CD4-positive, alpha-beta memory T cell (primary cell): ENCODE measurements around the gene NRGN. TPM values are rescaled to one million over a fixed set of nuclear protein-coding genes. Genes with fewer than 3 reads are reported as not detected.

ENCODE experiments used
- CTCF ChIA-PET: fragments of 350-600 bp; sonication (Branson Sonifier 250); formaldehyde crosslinking; loops from one replicate; lab custom pipeline; 2021; ENCODE audit warnings: inconsistent platforms; ENCODE audit not compliant: partially characterized antibody; lab: Charles Lee
- POLR2A ChIA-PET: fragments of 350-600 bp; sonication (Branson Sonifier 250); formaldehyde crosslinking; loops from one replicate; lab custom pipeline; 2021; ENCODE audit not compliant: partially characterized antibody; lab: Charles Lee
- DNase-seq, 5 donors: peaks; one replicate each; pipeline versions ENCODE4 v3.0.0 to v3.0.0-alpha.2; 2020 to 2022; ENCODE audit warnings: mixed read lengths in 1 of 5
- H3K27ac ChIP-seq: one replicate; pipeline ENCODE4 v1.7.0; 2013; ENCODE audit warnings: low read depth, low read length
- H3K27me3 ChIP-seq: 2 replicates; pipeline ENCODE4 v1.7.0; 2013; ENCODE audit warnings: mild to moderate bottlenecking, low read length, moderate library complexity; ENCODE audit not compliant: insufficient read depth
- H3K36me3 ChIP-seq: 2 replicates; pipeline ENCODE4 v1.7.0; 2013; ENCODE audit warnings: mild to moderate bottlenecking, low read length, moderate library complexity; ENCODE audit not compliant: insufficient read depth
- H3K4me1 ChIP-seq: 2 replicates; pipeline ENCODE4 v1.7.0; 2013; ENCODE audit warnings: mild to moderate bottlenecking, low read length, moderate library complexity; ENCODE audit not compliant: insufficient read depth
- H3K4me3 ChIP-seq, 2 donors: one replicate each; pipeline ENCODE4 v1.7.0; 2013; ENCODE audit warnings: low read length in 2 of 2, mild to moderate bottlenecking in 1 of 2
- H3K9me3 ChIP-seq, 2 donors: one replicate each; pipeline ENCODE4 v1.7.0; 2013; ENCODE audit warnings: low read length in 2 of 2, control low read depth in 1 of 2; ENCODE audit not compliant: control insufficient read depth in 1 of 2
- H3K27ac Mint-ChIP-seq, 7 donors: one replicate each; pipeline ENCODE4 v1.8.0; 2020 to 2021; ENCODE audit warnings: mixed read lengths in 7 of 7, mild to moderate bottlenecking in 6 of 7, inconsistent platforms in 3 of 7, moderate library complexity in 3 of 7
- H3K27me3 Mint-ChIP-seq, 2 donors: one replicate each; pipeline ENCODE4 v1.8.0; 2020 to 2021; ENCODE audit warnings: mixed read lengths in 2 of 2
- H3K36me3 Mint-ChIP-seq, 2 donors: one replicate each; pipeline ENCODE4 v1.8.0; 2020 to 2021; ENCODE audit warnings: mixed read lengths in 2 of 2, inconsistent platforms in 1 of 2, mild to moderate bottlenecking in 1 of 2
- H3K4me1 Mint-ChIP-seq, 4 donors: one replicate each; pipeline ENCODE4 v1.8.0; 2020 to 2021; ENCODE audit warnings: mixed read lengths in 4 of 4, mild to moderate bottlenecking in 1 of 4
- H3K4me3 Mint-ChIP-seq, 8 donors: one replicate each; pipeline ENCODE4 v1.8.0; 2020 to 2021; ENCODE audit warnings: mixed read lengths in 8 of 8, mild to moderate bottlenecking in 7 of 8, moderate library complexity in 6 of 8, inconsistent platforms in 3 of 8
- H3K9me3 Mint-ChIP-seq, 8 donors: one replicate each; pipeline ENCODE4 v1.8.0; 2020 to 2021; ENCODE audit warnings: mixed read lengths in 8 of 8, mild to moderate bottlenecking in 5 of 8, inconsistent platforms in 3 of 8, moderate library complexity in 1 of 8
- intact Hi-C: fragments of 100-400 bp; cut with micrococcal nuclease; formaldehyde crosslinking; loops from one replicate; pipeline ENCODE4 v1.15.1; 2023
- polyA plus RNA-seq, 2 donors: library from polyadenylated mRNA; unstranded; fragments of 300-500 nt; fragmentation: Illumina TruSeq; gene quantifications; one replicate each; pipeline ENCODE4 v1.2.3, GENCODE V29; 2021
- total RNA-seq, 2 experiments: library from RNA; stranded (reverse); gene quantifications; one replicate each; pipeline ENCODE4 v1.2.3, GENCODE V29; 2021

NRGN gene
- total and polyA plus RNA-seq, 4 experiments from 2014 or later = 0.67 TPM; not detected in 3

- H3K4me3 Mint-ChIP-seq = peak overlapping the region; percentile 41 to 79 (median 69)
- CTCF ChIA-PET = interaction anchor here (1.0 to 14.1 kb wide), 8 partner anchors 11 to 94 kb away, joined by 3 to 239 read pairs (median 23); partner anchors contain the start of genes NRGN, SIAE, SPA17 and VSIG2
- no peak for DNase-seq
- Histone ChIP-seq H3K36me3 (no peaks in the 10 kb centered on the region), H3K4me3 (peak overlapping the region in 1 of 2 donors; percentile 61), H3K27ac (no peak overlapping the region), H3K27me3 (peaks cover 34% of the 10 kb centered on the region), H3K9me3 (no peaks in the 10 kb centered on the region), H3K4me1 (peaks cover 33% of the 10 kb centered on the region)
- H3K27me3 Mint-ChIP-seq = peaks cover 16 to 24% of the 10 kb centered on the region in 2 donors
- H3K9me3 Mint-ChIP-seq = no peaks in the 10 kb centered on the region
- peaks cover 7 to 42% (median 22%) of the 10 kb centered on the region in 4 donors for H3K4me1 Mint-ChIP-seq
- intact Hi-C loops = no loop called here
- POLR2A ChIA-PET = interaction anchor here (0.6 to 5.4 kb wide), 7 partner anchors 9 to 1292 kb away, joined by 3 to 50 read pairs (median 5); partner anchors contain the start of genes MSANTD2, SIAE, SPA17 and VSIG2
- H3K27ac Mint-ChIP-seq = peak overlapping the region in 4 of 7 donors; percentile 1 to 64 (median 20)
- peaks cover 3 to 6% of the 10 kb centered on the region in 2 donors for H3K36me3 Mint-ChIP-seq
Measured at GRCh38 chr11:124761301-124762104, 21.8 kb downstream of the NRGN start.

GRCh38 chr11:124762105-124762623, 22.4 kb downstream of the NRGN start, which contains the start of gene ESAM:
ESAM (minus strand) TSS chr11:124762290; CDS start chr11:124762154, 136 bp downstream.
- intact Hi-C loops = no loop called here
- H3K27ac Mint-ChIP-seq = peak within 1 kb of the TSS; percentile 59 to 89 (median 80)
- CTCF ChIA-PET = interaction anchor here (1.0 to 14.1 kb wide), 15 partner anchors 10 to 118 kb away, joined by 3 to 239 read pairs (median 13); partner anchors contain the start of genes MSANTD2, NRGN, SIAE and SPA17
- Histone ChIP-seq H3K9me3 (no peaks in the 10 kb centered on the region), H3K4me3 (peak within 1 kb of the TSS; percentile 61), H3K36me3 (no peaks in the 10 kb centered on the region), H3K27me3 (peaks cover 34% of the 10 kb centered on the region), H3K27ac (no peak within 1 kb of the TSS), H3K4me1 (peaks cover 33% of the 10 kb centered on the region)
- H3K27me3 Mint-ChIP-seq = peaks cover 11 to 20% of the 10 kb centered on the region in 2 donors
- H3K4me1 Mint-ChIP-seq = peaks cover 7 to 39% (median 22%) of the 10 kb centered on the region in 4 donors
- POLR2A ChIA-PET = interaction anchor here (1.0 to 5.4 kb wide), 10 partner anchors 9 to 92 kb away, joined by 3 to 50 read pairs (median 6); partner anchors contain the start of genes MSANTD2, SIAE and SPA17
- no peaks in the 10 kb centered on the region for H3K9me3 Mint-ChIP-seq
- H3K36me3 Mint-ChIP-seq = peaks cover 3 to 10% of the 10 kb centered on the region in 2 donors
- H3K4me3 Mint-ChIP-seq = peak within 1 kb of the TSS; percentile 90 to 98 (median 94)
- peak; percentile 54 to 71 (median 60) for DNase-seq

- peaks cover 3 to 16% of the 10 kb centered on the region in 2 donors for H3K36me3 Mint-ChIP-seq
- no peaks in the 10 kb centered on the region for H3K9me3 Mint-ChIP-seq
- Histone ChIP-seq H3K4me3 (peak overlapping the region; percentile 61), H3K36me3 (no peaks in the 10 kb centered on the region), H3K9me3 (no peaks in the 10 kb centered on the region), H3K27ac (no peak overlapping the region), H3K4me1 (peaks cover 33% of the 10 kb centered on the region), H3K27me3 (peaks cover 34% of the 10 kb centered on the region)
- ChIA-PET POLR2A (interaction anchor here (1.0 to 5.4 kb wide), 7 partner anchors 10 to 92 kb away, joined by 3 to 50 read pairs (median 6); partner anchors contain the start of genes MSANTD2, SIAE and SPA17), CTCF (interaction anchor here (0.7 to 14.1 kb wide), 21 partner anchors 10 to 119 kb away, joined by 3 to 239 read pairs (median 9); partner anchors contain the start of genes MSANTD2, NRGN, SIAE and SPA17)
- DNase-seq = no peak
- intact Hi-C loops = loop anchor here (1.0 kb wide), 7 partner anchors 16 to 118 kb away; partner anchors contain the start of genes MSANTD2, NRGN, SIAE and SPA17
- peaks cover 8 to 17% of the 10 kb centered on the region in 2 donors for H3K27me3 Mint-ChIP-seq
- peaks cover 7 to 35% (median 22%) of the 10 kb centered on the region in 4 donors for H3K4me1 Mint-ChIP-seq
- peak overlapping the region; percentile 90 to 98 (median 94) for H3K4me3 Mint-ChIP-seq
- H3K27ac Mint-ChIP-seq = peak overlapping the region in 5 of 7 donors; percentile 70 to 89 (median 82)
Measured at GRCh38 chr11:124762624-124763155, 22.9 kb downstream of the NRGN start.

- Mint-ChIP-seq H3K27ac (peak overlapping the region; percentile 70 to 89 (median 80)), H3K4me3 (peak overlapping the region; percentile 90 to 98 (median 94)), H3K27me3 (peaks cover 3 to 10% of the 10 kb centered on the region in 2 donors), H3K36me3 (peaks cover 3 to 20% of the 10 kb centered on the region in 2 donors), H3K4me1 (peaks cover 4 to 30% (median 18%) of the 10 kb centered on the region in 4 donors), H3K9me3 (no peaks in the 10 kb centered on the region)
- POLR2A ChIA-PET = interaction anchor here (0.7 to 5.4 kb wide), 9 partner anchors 10 to 93 kb away, joined by 3 to 50 read pairs (median 4); partner anchors contain the start of genes MSANTD2, NRGN, SIAE and SPA17
- Histone ChIP-seq H3K27me3 (peaks cover 34% of the 10 kb centered on the region), H3K4me3 (peak overlapping the region; percentile 61), H3K4me1 (peaks cover 29% of the 10 kb centered on the region), H3K27ac (no peak overlapping the region), H3K36me3 (no peaks in the 10 kb centered on the region), H3K9me3 (no peaks in the 10 kb centered on the region)
- DNase-seq = peak; percentile 80 to 84 (median 82)
- CTCF ChIA-PET = interaction anchor here (0.7 to 14.1 kb wide), 34 partner anchors 8 to 1331 kb away, joined by 3 to 239 read pairs (median 4); partner anchors contain the start of genes MSANTD2, NRGN, SIAE and SPA17
- intact Hi-C loops = loop anchor here (1.0 kb wide), 7 partner anchors 17 to 119 kb away; partner anchors contain the start of genes MSANTD2, NRGN, SIAE and SPA17
Measured at GRCh38 chr11:124763156-124763947, 23.6 kb downstream of the NRGN start.

- Mint-ChIP-seq H3K27me3 (peaks cover 0 to 2% of the 10 kb centered on the region in 2 donors), H3K27ac (no peak overlapping the region), H3K4me3 (no peak overlapping the region), H3K9me3 (no peaks in the 10 kb centered on the region), H3K36me3 (peaks cover 10 to 40% of the 10 kb centered on the region in 2 donors), H3K4me1 (peaks cover 1 to 11% (median 6%) of the 10 kb centered on the region in 4 donors)
- no peaks in the 10 kb centered on the region for H3K36me3 ChIP-seq
- H3K27ac ChIP-seq = no peak overlapping the region
- H3K4me1 ChIP-seq = peaks cover 9% of the 10 kb centered on the region
- intact Hi-C loops = no loop called here
- H3K4me3 ChIP-seq = no peak overlapping the region
- POLR2A ChIA-PET = no interaction called here
- H3K27me3 ChIP-seq = peaks cover 8% of the 10 kb centered on the region
- DNase-seq = no peak
- H3K9me3 ChIP-seq = no peaks in the 10 kb centered on the region
- CTCF ChIA-PET = interaction anchor here (0.6 to 14.1 kb wide), 7 partner anchors 19 to 95 kb away, joined by 3 to 239 read pairs (median 8); partner anchors contain the start of genes MSANTD2, NRGN, SIAE and SPA17
Measured at GRCh38 chr11:124766156-124766555, 26.4 kb downstream of the NRGN start.

- H3K4me1 Mint-ChIP-seq = no peaks in the 10 kb centered on the region
Measured at GRCh38 chr11:124768914-124769313, 29.2 kb downstream of the NRGN start.

More at GRCh38 chr11:124768914-124769313, 29.2 kb downstream of the NRGN start:
- intact Hi-C loops = no loop called here
- H3K36me3 Mint-ChIP-seq = peaks cover 22 to 57% of the 10 kb centered on the region in 2 donors
- no peaks in the 10 kb centered on the region for H3K9me3 Mint-ChIP-seq
- H3K4me3 Mint-ChIP-seq = no peak overlapping the region
- no peak overlapping the region for H3K27ac Mint-ChIP-seq
- H3K27me3 Mint-ChIP-seq = no peaks in the 10 kb centered on the region
- DNase-seq = no peak
- Histone ChIP-seq H3K27me3 (no peaks in the 10 kb centered on the region), H3K27ac (no peak overlapping the region), H3K36me3 (no peaks in the 10 kb centered on the region), H3K4me3 (no peak overlapping the region), H3K9me3 (no peaks in the 10 kb centered on the region), H3K4me1 (no peaks in the 10 kb centered on the region)
- ChIA-PET POLR2A (no interaction called here), CTCF (interaction anchor here (1.7 to 14.1 kb wide), 4 partner anchors 23 to 97 kb away, joined by 4 to 239 read pairs (median 120); partner anchors contain the start of genes NRGN, SIAE, SPA17 and VSIG2)
